Measurements from ENCODE around the gene FBXL20.
"Not testable (repeated sequence)": the region's sequence is repeated elsewhere in the genome, so short reads cannot be mapped to it uniquely, and the experiment has no call there.

The FBXL20 gene

DNA sequence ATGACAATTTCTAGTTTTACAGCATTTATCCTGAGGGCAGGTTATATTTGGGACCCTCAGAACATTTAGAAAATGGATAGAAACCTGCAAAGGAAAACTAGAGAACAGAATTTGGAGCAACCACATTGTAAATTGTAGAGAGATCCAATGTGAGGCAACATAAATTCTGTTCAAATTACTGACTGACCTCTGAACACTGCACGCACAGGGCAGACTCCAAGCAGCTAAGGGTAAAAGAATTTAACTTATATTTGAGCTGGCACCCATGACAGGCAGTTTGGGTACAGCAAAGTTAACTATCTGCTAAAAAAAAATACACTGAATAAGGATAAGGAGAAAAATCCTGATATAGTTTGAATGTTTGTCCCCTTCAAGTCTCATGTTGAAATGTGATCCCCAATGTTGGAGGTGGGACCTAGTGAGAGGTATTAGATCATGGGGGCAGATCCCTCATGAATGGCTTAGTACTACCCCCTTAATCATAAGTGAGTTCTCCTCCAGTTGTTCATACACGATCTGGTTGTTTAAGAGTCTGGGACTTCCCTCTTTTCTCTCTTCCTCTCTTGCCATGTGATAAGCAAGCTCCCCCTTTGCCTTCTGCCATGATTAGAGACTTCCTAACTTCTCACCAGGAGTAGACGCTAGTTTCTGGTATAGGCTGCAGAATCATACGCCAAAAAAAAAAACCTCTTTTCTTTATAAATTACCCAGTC is 75.7 kb downstream of the FBXL20 start:
- no peak for DNase-seq

GRCh38 chr17:39318636-39319035 is 82.8 kb downstream of the FBXL20 start:
- no peak for DNase-seq

GRCh38 chr17:39306509-39307212 is 94.8 kb downstream of the FBXL20 start:
- DNase-seq, result no peak

DNA sequence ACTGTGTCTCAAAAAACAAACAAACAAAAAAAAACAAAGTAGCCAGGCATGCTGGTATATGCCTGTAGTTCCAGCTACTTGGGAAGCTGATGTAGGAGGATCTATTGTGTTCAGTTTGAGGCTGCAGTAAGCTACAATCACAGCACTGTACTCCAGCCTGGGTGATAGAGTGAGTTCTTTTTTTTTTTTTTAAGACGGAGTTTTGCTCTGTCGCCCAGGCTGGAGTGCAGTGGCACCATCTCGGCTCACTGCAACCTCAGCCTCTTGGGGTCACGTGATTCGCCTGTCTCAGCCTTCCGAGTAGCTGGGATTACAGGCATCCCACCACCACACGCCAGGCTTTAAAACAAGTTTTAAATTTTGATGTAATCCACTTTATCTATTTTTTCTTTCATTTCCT is 95.4 kb downstream of the FBXL20 start:
- DNase-seq, result no peak

- no peak for DNase-seq
Measured at GRCh38 chr17:39304188-39304587, 97.2 kb downstream of the FBXL20 start.

DNA sequence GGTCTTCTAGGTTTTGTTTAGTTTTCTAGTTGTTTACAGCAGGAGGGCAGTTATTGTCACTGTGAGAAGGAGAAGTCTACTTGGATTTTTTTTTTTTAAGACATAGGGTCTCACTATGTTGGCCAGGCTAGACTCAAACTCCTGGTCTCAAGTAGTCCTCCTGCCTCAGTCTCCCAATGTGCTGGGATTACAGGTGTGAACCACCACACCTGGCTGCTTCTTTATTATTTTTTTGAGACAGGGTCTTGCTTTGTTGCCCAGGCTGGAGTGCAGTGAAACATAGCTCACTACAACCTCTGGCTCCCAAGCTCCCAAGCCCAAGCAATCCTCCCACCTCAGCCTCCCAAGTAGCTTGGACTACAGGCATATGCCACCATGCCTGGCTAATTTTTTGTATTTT is 107.4 kb downstream of the FBXL20 start:
- no peak for DNase-seq

- DNase-seq, result not testable (repeated sequence)
Measured at GRCh38 chr17:39292546-39292945, 108.9 kb downstream of the FBXL20 start.

DNA sequence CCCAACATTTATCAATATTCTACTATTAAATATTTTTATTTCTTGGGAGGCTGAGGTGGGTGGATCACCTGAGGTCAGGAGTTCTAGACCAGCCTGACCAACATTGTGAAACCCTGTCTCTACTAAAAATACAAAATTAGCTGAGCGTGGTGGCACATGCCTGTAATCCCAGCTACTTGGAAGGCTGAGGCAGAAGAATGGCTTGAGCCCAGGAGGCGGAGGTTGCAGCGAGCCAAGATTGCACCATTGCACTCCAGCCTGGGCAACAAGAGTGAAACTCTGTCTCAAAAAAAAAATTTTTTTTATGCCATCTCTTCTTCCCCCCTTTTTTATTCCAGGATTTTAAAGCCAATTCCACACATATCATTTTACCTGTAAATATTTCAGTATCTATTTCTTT is 114.9 kb downstream of the FBXL20 start:
- not testable (repeated sequence) for DNase-seq

DNA sequence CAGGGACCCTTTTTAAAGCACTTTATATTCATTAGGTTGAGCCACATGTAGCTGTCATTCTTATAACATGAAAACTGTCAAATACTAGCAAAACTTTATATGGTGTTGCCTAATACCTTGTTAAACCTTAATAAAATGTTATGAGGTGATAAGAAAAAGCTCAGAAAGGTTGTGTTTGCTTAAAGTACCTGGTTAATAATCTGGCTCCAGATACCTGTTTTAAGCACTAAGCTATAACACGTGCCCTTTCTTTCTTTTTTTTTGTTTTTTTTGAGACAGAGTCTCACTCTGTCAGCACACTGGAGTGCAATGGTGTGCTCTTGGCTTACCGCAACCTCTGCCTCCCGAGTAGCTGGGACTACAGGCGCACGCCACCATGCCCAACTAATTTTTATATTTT is 116.7 kb downstream of the FBXL20 start:
- DNase-seq, result no peak

- no peak for DNase-seq
Measured at GRCh38 chr17:39283896-39284295, 117.5 kb downstream of the FBXL20 start.

- no peak for DNase-seq
Measured at GRCh38 chr17:39283098-39283497, 118.3 kb downstream of the FBXL20 start.

DNA sequence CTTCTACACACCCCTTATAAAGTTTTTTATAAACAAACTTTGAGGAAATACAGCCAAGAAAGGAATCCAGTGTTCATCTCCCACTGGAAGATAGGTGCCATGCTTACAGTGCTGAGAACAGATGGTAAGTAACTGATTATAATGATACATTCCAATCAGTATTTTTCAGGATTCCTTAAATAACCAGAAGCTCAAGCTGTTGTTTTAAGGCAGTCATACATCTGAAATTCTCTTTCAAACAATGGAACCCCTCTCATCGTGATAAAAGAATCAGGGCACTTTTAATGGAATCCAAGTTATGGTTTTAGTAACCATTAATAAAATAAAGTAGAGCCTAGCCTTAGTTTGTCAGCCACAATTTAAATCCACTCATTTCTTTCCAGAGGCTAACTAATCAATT is 119.6 kb downstream of the FBXL20 start:
- DNase-seq, result no peak

- DNase-seq, result not testable (repeated sequence)
Measured at GRCh38 chr17:39278246-39278645, 123.2 kb downstream of the FBXL20 start.

GRCh38 chr17:39277110-39277509 is 124.3 kb downstream of the FBXL20 start:
- no peak for DNase-seq

DNA sequence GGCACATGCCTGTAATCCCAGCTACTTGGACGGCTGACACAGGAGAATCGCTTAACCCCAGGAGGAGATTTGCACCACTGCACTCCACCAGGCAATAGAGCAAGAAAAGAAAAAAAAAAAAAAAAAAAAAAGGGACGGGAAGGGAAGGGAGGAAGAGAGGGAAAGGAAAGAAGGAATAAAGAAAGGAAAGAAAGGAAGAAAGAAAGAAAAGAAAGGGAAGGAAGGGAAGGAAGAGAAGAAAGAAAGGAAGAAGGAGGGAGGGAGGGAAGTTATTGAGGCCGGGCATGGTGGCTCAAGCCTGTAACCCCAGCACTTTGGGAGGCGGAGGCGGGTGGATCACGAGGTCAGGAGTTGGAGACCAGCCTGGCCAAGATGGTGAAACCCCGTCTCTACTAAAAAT is 125.3 kb downstream of the FBXL20 start:
- DNase-seq, result no peak

- DNase-seq, result no peak
Measured at GRCh38 chr17:39271546-39271945, 129.9 kb downstream of the FBXL20 start.

- DNase-seq, result no peak
Measured at GRCh38 chr17:39270923-39271322, 130.5 kb downstream of the FBXL20 start.

DNA sequence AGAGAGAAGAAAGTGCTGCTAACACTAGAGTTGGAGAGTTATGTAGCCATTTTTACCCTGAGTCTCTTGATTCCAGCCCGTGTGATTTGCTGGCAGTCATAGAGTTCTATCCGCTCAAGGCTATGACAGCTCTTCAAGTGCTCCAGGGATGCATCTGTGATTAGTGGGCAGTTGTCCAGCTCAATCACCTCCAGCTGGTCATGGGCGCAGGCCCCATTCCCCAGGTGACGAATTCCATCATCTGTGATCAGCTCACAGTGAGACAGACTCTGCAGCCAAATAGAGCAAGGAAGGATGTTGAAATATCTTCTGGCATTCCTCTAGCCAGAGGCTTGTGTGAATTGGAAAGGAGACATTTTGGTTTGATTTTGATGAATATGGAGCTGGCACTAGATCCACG is 137.3 kb downstream of the FBXL20 start:
- no peak for DNase-seq

DNA sequence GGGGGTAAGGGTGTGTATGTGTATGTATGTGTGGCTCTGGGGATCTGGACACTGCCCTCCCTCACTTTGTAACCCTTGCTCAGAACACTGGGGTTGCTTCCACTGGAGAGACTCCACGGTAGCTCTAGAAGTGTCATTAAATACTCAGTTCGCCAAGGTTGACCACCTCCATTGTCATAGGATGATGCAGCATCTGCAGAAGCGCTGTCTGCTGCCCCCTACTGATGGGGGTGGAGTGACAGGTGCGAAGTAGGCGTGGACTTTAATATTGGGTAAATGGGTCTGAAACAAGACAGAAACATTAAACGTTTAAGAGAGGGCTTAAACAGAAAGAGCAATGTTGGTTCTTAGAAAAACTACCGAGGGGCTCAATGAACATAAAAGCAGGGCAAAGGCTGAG is 140.1 kb downstream of the FBXL20 start:
- DNase-seq, result no peak

- DNase-seq, result no peak
Measured at GRCh38 chr17:39252788-39253460, 148.5 kb downstream of the FBXL20 start.

GRCh38 chr17:39251997-39252396 is 149.4 kb downstream of the FBXL20 start:
- no peak for DNase-seq

- DNase-seq, result not testable (repeated sequence)
Measured at GRCh38 chr17:39250076-39250475, 151.3 kb downstream of the FBXL20 start.

- DNase-seq, result no peak
Measured at GRCh38 chr17:39246274-39246673, 155.2 kb downstream of the FBXL20 start.

All from islet precursor cell (in vitro differentiated cells).